Left ventricle myocardium inferior (tissue), 1 donor: Measurements from ENCODE around the gene NR3C1. TPM values are rescaled to one million over a fixed set of nuclear protein-coding genes. Genes with fewer than 3 reads are reported as not detected.

ENCODE experiments used
- DNase-seq: peaks from one replicate; pipeline ENCODE4 v3.0.0-alpha.2; 2020
- H3K27ac ChIP-seq: fragments of 200-600 bp; replicated peaks from 2 replicates; pipeline ENCODE4 v1.8.0; 2021
- H3K27me3 ChIP-seq: fragments of 200-600 bp; 2 replicates; pipeline ENCODE4 v1.8.0; 2021; ENCODE audit warnings: low read depth
- H3K36me3 ChIP-seq: fragments of 200-600 bp; 2 replicates; pipeline ENCODE4 v1.8.0; 2021
- H3K4me1 ChIP-seq: fragments of 200-600 bp; 2 replicates; pipeline ENCODE4 v1.8.0; 2021
- H3K4me3 ChIP-seq: fragments of 200-600 bp; 2 replicates; pipeline ENCODE4 v1.8.0; 2021; ENCODE audit warnings: mild to moderate bottlenecking, moderate library complexity
- H3K9me3 ChIP-seq: fragments of 200-600 bp; replicated peaks from 2 replicates; pipeline ENCODE4 v1.8.0; 2021
- CTCF ChIP-seq: fragments of 200-600 bp; IDR thresholded peaks from 2 replicates; pipeline ENCODE4 v1.8.0; 2021; ENCODE audit warnings: antibody characterized with exemption, mild to moderate bottlenecking, borderline replicate concordance
- intact Hi-C: fragments of 100-400 bp; cut with micrococcal nuclease; formaldehyde crosslinking; loops from one replicate; pipeline ENCODE4 v1.11.0; 2022
- total RNA-seq: library from RNA; stranded (reverse); fragmentation: NEBNext Ultra II Directional; extraction: Animal tissue kit (Norgen Biotek cat#: 25700); gene quantifications from one replicate; pipeline ENCODE4 v1.2.1, GENCODE V29; 2021
- donor health status: DM: no; HTN: yes; CAD: no; lungs with severe emphysema.

Gene NR3C1
- total RNA-seq, 1 donor from 2014 or later: 44.9 TPM

- H3K4me3 ChIP-seq: no peak overlapping the region
- TF ChIP-seq CTCF: no peak
- H3K27ac ChIP-seq: no peak overlapping the region
- peaks cover 13% of the 10 kb centered on the region for H3K9me3 ChIP-seq
- no peaks in the 10 kb centered on the region for H3K27me3 ChIP-seq
- peaks cover 46% of the 10 kb centered on the region for H3K36me3 ChIP-seq
- DNase-seq: no peak
- H3K4me1 ChIP-seq: peaks cover 21% of the 10 kb centered on the region
- intact Hi-C loops: no loop called here
Observed at GRCh38 chr5:143302341-143303045, 101.0 kb downstream of the NR3C1 start.

- H3K4me3 ChIP-seq: no peak overlapping the region
- no peaks in the 10 kb centered on the region for H3K27me3 ChIP-seq
- no peak for DNase-seq
- H3K9me3 ChIP-seq: no peaks in the 10 kb centered on the region
- no peak for TF ChIP-seq CTCF
- H3K4me1 ChIP-seq: peaks cover 5% of the 10 kb centered on the region
- intact Hi-C loops: no loop called here
- peaks cover 70% of the 10 kb centered on the region for H3K36me3 ChIP-seq
- H3K27ac ChIP-seq: no peak overlapping the region
Observed at GRCh38 chr5:143297756-143298155, 105.7 kb downstream of the NR3C1 start.

- TF ChIP-seq CTCF: no peak
- Histone ChIP-seq H3K4me1 (peaks cover 6% of the 10 kb centered on the region), H3K27ac (no peak overlapping the region), H3K36me3 (peaks cover 50% of the 10 kb centered on the region), H3K4me3 (no peak overlapping the region), H3K27me3 (no peaks in the 10 kb centered on the region), H3K9me3 (no peaks in the 10 kb centered on the region)
- intact Hi-C loops: no loop called here
- DNase-seq: no peak
Observed at GRCh38 chr5:143290125-143290524, 113.4 kb downstream of the NR3C1 start.

GRCh38 chr5:143284521-143284920 is 119.0 kb downstream of the NR3C1 start:
- DNase-seq: no peak
- peaks cover 11% of the 10 kb centered on the region for H3K9me3 ChIP-seq
- intact Hi-C loops: no loop called here
- peaks cover 14% of the 10 kb centered on the region for H3K4me1 ChIP-seq
- no peaks in the 10 kb centered on the region for H3K27me3 ChIP-seq
- H3K4me3 ChIP-seq: no peak overlapping the region
- peaks cover 42% of the 10 kb centered on the region for H3K36me3 ChIP-seq
- no peak for TF ChIP-seq CTCF
- H3K27ac ChIP-seq: no peak overlapping the region

GRCh38 chr5:143284002-143284401 is 119.5 kb downstream of the NR3C1 start:
- intact Hi-C loops: no loop called here
- no peak for DNase-seq
- H3K4me3 ChIP-seq: no peak overlapping the region
- peaks cover 11% of the 10 kb centered on the region for H3K9me3 ChIP-seq
- no peak for TF ChIP-seq CTCF
- peaks cover 14% of the 10 kb centered on the region for H3K4me1 ChIP-seq
- H3K27ac ChIP-seq: no peak overlapping the region
- peaks cover 42% of the 10 kb centered on the region for H3K36me3 ChIP-seq
- H3K27me3 ChIP-seq: no peaks in the 10 kb centered on the region
